Gastroesophageal sphincter (tissue), 3 donors: Measurements from ENCODE around the gene OS9.

Experiments used
- CTCF ChIP-seq, 4 experiments: fragments of 200-600 bp in 2 of 4; fragments of 450-650 bp in 2 of 4; sonication (generic) in 1 of 4; IDR thresholded peaks; one replicate each; pipeline ENCODE4 v1.5.1; 2017 to 2019; ENCODE audit warnings: antibody characterized with exemption in 4 of 4, mild to moderate bottlenecking in 2 of 4, moderate library complexity in 2 of 4
- POLR2A ChIP-seq, 2 donors: fragments of 450-650 bp; IDR thresholded peaks; one replicate each; pipeline ENCODE4 v1.6.1; 2017; ENCODE audit warnings: antibody characterized with exemption in 2 of 2, mild to moderate bottlenecking in 2 of 2, moderate library complexity in 1 of 2
- POLR2AphosphoS5 ChIP-seq: sonication (generic); formaldehyde crosslinking; IDR thresholded peaks from one replicate; pipeline ENCODE4 v1.6.1; 2017; ENCODE audit warnings: antibody characterized with exemption

GRCh38 chr12:57766464-57767304, 72.8 kb downstream of the OS9 start, which contains the start of gene CYP27B1:
- TF ChIP-seq CTCF (IDR thresholded peaks at IDR 0.05) (no peak), POLR2AphosphoS5 (no peak), POLR2A (IDR thresholded peaks at IDR 0.05) (no peak)
